Tibial nerve (tissue), 4 donors: ENCODE data around the gene PRKRIP1.

Source experiments
- CTCF ChIP-seq, 5 experiments: fragments of 200-600 bp in 3 of 5; fragments of 450-650 bp in 2 of 5; sonication (generic) in 3 of 5; IDR thresholded peaks; one replicate each; pipeline ENCODE4 v1.5.1; 2016 to 2019; ENCODE audit warnings: antibody characterized with exemption in 5 of 5, mild to moderate bottlenecking in 3 of 5, moderate library complexity in 2 of 5
- EP300 ChIP-seq, 2 donors: sonication (generic); formaldehyde crosslinking; IDR thresholded peaks; one replicate each; pipeline ENCODE4 v1.6.1; 2017; ENCODE audit warnings: antibody characterized with exemption in 2 of 2, mild to moderate bottlenecking in 1 of 2

- TF ChIP-seq CTCF (IDR thresholded peaks at IDR 0.05), result no peak
- TF ChIP-seq EP300 (IDR thresholded peaks at IDR 0.05), result no peak
Measured at GRCh38 chr7:102424787-102425218, 28.6 kb downstream of the PRKRIP1 start.
